Left kidney (tissue), 8 donors: ENCODE data around the gene PADI2. TPM values are rescaled to one million over a fixed set of nuclear protein-coding genes. Genes with fewer than 3 reads are reported as not detected.
A peak's percentile ranks its signal among the peaks of the same experiment; 100 is the strongest.

Source experiments
- DNase-seq: peaks from one replicate; pipeline ENCODE4 v3.0.0-alpha.2; 2013
- long read RNA-seq, 8 donors: transcript quantifications; one replicate each; lab custom pipeline, GENCODE V29; 2026
- polyA plus RNA-seq: library from polyadenylated mRNA; unstranded; fragments of 120-200 nt; gene quantifications from one replicate; pipeline ENCODE4 v1.2.1, GENCODE V29; 2013; ENCODE audit not compliant: insufficient read length

Gene PADI2
- polyA plus RNA-seq = 2.7 TPM
- long read RNA-seq, donor 1, full-length matches to known transcripts = 2 of 2 reads
- long read RNA-seq, donor 1, partial matches to known transcripts = 0 of 2 reads
- long read RNA-seq, donor 1, other reads (novel, unspliced or antisense) = 0 of 2 reads
- long read RNA-seq, donor 2, full-length matches to known transcripts = 1 of 1 reads
- long read RNA-seq, donor 2, partial matches to known transcripts = 0 of 1 reads
- long read RNA-seq, donor 2, other reads (novel, unspliced or antisense) = 0 of 1 reads
- long read RNA-seq, donor 3, full-length matches to known transcripts = 1 of 1 reads
- long read RNA-seq, donor 3, partial matches to known transcripts = 0 of 1 reads
- long read RNA-seq, donor 3, other reads (novel, unspliced or antisense) = 0 of 1 reads
- long read RNA-seq, donor 4 = 0 reads
- long read RNA-seq, donor 5 = 0 reads
- long read RNA-seq, donor 6 = 0 reads
- long read RNA-seq, donor 7, full-length matches to known transcripts = 2 of 2 reads
- long read RNA-seq, donor 7, partial matches to known transcripts = 0 of 2 reads
- long read RNA-seq, donor 7, other reads (novel, unspliced or antisense) = 0 of 2 reads
- long read RNA-seq, donor 8, full-length matches to known transcripts = 2 of 2 reads
- long read RNA-seq, donor 8, partial matches to known transcripts = 0 of 2 reads
- long read RNA-seq, donor 8, other reads (novel, unspliced or antisense) = 0 of 2 reads

GRCh38 chr1:17119076-17119772, at the start of gene PADI2:
Gene PADI2, minus strand, starts transcription at chr1:17119451. Its CDS starts 80 bp downstream, at chr1:17119371.
- DNase-seq = peak; percentile 62

- peak; percentile 63 for DNase-seq
These were observed 49.0 kb upstream of the PADI2 start for GRCh38 chr1:17168091-17168876.

- DNase-seq = no peak
These were observed 48.5 kb upstream of the PADI2 start for GRCh38 chr1:17167786-17168090.

GRCh38 chr1:17167041-17167785, 48.0 kb upstream of the PADI2 start:
- DNase-seq = no peak

GRCh38 chr1:17165823-17166222, 46.6 kb upstream of the PADI2 start:
- DNase-seq = no peak

- no peak for DNase-seq
These were observed 44.8 kb upstream of the PADI2 start for GRCh38 chr1:17163789-17164666.

GRCh38 chr1:17163371-17163770, 44.1 kb upstream of the PADI2 start:
- DNase-seq = no peak

- no peak for DNase-seq
These were observed 43.7 kb upstream of the PADI2 start for GRCh38 chr1:17162941-17163340.

GRCh38 chr1:17161926-17162800, 42.9 kb upstream of the PADI2 start:
- no peak for DNase-seq

- no peak for DNase-seq
These were observed 42.0 kb upstream of the PADI2 start for GRCh38 chr1:17161137-17161740.

- no peak for DNase-seq
These were observed 39.7 kb upstream of the PADI2 start for GRCh38 chr1:17158961-17159360.

- no peak for DNase-seq
These were observed 36.9 kb upstream of the PADI2 start for GRCh38 chr1:17156108-17156507.

GRCh38 chr1:17155257-17155920, 36.1 kb upstream of the PADI2 start:
- no peak for DNase-seq

- DNase-seq = no peak
These were observed 30.5 kb upstream of the PADI2 start for GRCh38 chr1:17149771-17150170.

- DNase-seq = no peak
These were observed 29.8 kb upstream of the PADI2 start for GRCh38 chr1:17148950-17149608.

- DNase-seq = no peak
These were observed 26.4 kb upstream of the PADI2 start for GRCh38 chr1:17145648-17146047.

GRCh38 chr1:17143760-17144159, 24.5 kb upstream of the PADI2 start:
- no peak for DNase-seq
